Naive B cell (primary cell): Measurements from ENCODE around the gene CRCP. TPM values are rescaled to one million over a fixed set of nuclear protein-coding genes. Genes with fewer than 3 reads are reported as not detected.
"Not testable (repeated sequence)": the region's sequence is repeated elsewhere in the genome, so short reads cannot be mapped to it uniquely, and the experiment has no call there.

ENCODE experiments used
- ATAC-seq, 2 donors: fragments of 150-1000 bp; cut with Tn5 transposase; 2 replicates each; pipeline ENCODE4 v1.10.0; 2021; ENCODE audit warnings: low read depth in 2 of 2, mild to moderate bottlenecking in 2 of 2, moderate library complexity in 2 of 2
- DNase-seq: peaks from one replicate; pipeline ENCODE4 v3.0.0; 2022
- H3K27ac Mint-ChIP-seq, 6 donors: one replicate each; pipeline ENCODE4 v1.8.0; 2020 to 2022; ENCODE audit warnings: mild to moderate bottlenecking in 6 of 6, mixed read lengths in 6 of 6, moderate library complexity in 5 of 6, inconsistent platforms in 2 of 6
- H3K27me3 Mint-ChIP-seq, 3 donors: one replicate each; pipeline ENCODE4 v1.8.0; 2021 to 2022; ENCODE audit warnings: mixed read lengths in 3 of 3, mild to moderate bottlenecking in 1 of 3
- H3K36me3 Mint-ChIP-seq, 2 donors: one replicate each; pipeline ENCODE4 v1.8.0; 2020 to 2022; ENCODE audit warnings: mixed read lengths in 2 of 2, inconsistent platforms in 1 of 2, mild to moderate bottlenecking in 1 of 2
- H3K4me1 Mint-ChIP-seq, 3 donors: one replicate each; pipeline ENCODE4 v1.8.0; 2020 to 2022; ENCODE audit warnings: mixed read lengths in 3 of 3, inconsistent platforms in 1 of 3, mild to moderate bottlenecking in 1 of 3, moderate library complexity in 1 of 3
- H3K4me3 Mint-ChIP-seq, 8 donors: one replicate each; pipeline ENCODE4 v1.8.0; 2020 to 2022; ENCODE audit warnings: mild to moderate bottlenecking in 8 of 8, mixed read lengths in 8 of 8, moderate library complexity in 8 of 8, inconsistent platforms in 2 of 8
- H3K9me3 Mint-ChIP-seq, 7 donors: one replicate each; pipeline ENCODE4 v1.8.0; 2020 to 2022; ENCODE audit warnings: mixed read lengths in 7 of 7, mild to moderate bottlenecking in 5 of 7, inconsistent platforms in 2 of 7, moderate library complexity in 1 of 7
- polyA plus RNA-seq, 6 donors: library from polyadenylated mRNA; unstranded; fragments of 300-500 nt; fragmentation: Illumina TruSeq; gene quantifications; one replicate each; pipeline ENCODE4 v1.2.3, GENCODE V29; 2021; ENCODE audit warnings: low read depth in 6 of 6

CRCP gene
- polyA plus RNA-seq, result 10 to 100 TPM; 12.0 to 44.6 (median 29.8) TPM

DNA sequence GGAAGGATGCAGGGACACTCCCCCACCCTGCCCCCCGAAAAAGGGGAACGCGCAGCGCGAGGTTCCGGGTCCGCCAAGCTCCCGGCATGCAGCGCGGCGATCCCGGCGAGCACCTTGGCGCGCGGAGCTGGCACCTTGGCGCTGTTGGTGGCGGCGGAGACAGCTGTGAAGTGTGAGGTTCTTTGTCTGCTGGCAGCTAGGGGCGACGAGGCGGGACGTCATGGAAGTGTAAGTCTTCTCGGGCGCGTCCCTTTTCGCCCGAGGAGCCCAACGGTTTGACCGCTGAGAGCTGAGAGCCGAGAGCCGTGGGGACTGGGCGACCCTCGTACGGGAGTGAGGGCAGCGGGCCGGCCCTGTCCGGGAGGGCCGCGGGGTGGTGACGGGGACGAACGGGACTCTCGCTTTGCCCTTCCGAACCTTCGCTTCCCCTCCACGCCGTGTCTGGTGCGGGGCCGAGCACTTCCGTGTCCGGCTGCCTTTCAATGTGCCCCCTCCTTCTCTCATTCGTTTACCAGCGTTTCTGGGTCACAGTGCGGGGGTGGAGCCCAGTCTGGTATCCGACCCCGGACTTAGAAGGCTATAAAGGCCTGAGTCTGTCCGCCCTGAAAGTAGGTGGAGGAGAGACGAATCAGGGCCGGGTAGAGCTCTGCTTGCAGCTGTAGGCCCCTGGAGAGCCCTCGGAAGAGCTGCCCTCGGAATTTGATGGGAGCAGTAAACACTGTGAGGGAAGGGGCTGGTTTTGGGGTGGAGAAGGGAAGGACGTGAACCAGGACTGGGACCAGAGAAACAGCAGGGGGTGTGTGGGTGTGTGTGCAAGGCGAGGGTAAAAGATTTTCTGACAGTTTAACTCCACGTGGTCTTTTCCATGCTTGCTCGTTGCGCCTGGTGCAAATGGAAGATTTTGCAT lies at the start of gene CRCP:
Gene CRCP (plus strand): TSS at position 105 of the 907 bp plus-strand sequence. CDS start 116 bp downstream, at position 221.
- Mint-ChIP-seq H3K4me3 (peak within 1 kb of the TSS; percentile 92 to 100 (median 98)), H3K36me3 (no peaks in the 10 kb centered on the region), H3K27ac (peak within 1 kb of the TSS; percentile 95 to 100 (median 98)), H3K4me1 (peaks cover 37 to 54% (median 45%) of the 10 kb centered on the region in 3 donors), H3K9me3 (peaks cover 0 to 2% (median 0%) of the 10 kb centered on the region in 7 donors), H3K27me3 (no peaks in the 10 kb centered on the region)
- DNase-seq (peak; percentile 90), ATAC-seq (peak; percentile 87 to 90)

DNA sequence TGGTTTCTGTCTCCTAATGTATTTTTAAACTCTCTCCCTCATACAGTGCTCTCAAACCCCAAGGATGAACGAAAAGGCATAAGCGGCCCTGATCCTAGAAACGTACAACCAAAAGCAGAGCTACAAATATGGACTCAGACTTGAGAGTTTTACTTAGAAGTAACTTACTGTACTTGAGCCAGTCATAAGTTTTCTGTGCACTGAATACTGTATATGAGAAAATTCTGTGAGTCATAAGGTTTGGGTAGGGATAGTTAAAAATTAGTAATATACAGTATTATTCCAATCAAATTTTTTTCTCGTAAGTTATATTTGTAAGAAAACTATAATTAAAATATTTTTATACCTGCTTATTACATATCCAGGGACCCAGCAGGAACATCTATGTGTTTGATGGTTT lies 44.9 kb upstream of the CRCP start:
- H3K27ac Mint-ChIP-seq, result no peak overlapping the region
- no peak for DNase-seq
- no peak for ATAC-seq
- peaks cover 0 to 12% (median 7%) of the 10 kb centered on the region in 3 donors for H3K27me3 Mint-ChIP-seq
- no peaks in the 10 kb centered on the region for H3K36me3 Mint-ChIP-seq
- H3K4me3 Mint-ChIP-seq, result no peak overlapping the region
- peaks cover 0 to 3% (median 0%) of the 10 kb centered on the region in 3 donors for H3K4me1 Mint-ChIP-seq
- peaks cover 0 to 6% (median 0%) of the 10 kb centered on the region in 7 donors for H3K9me3 Mint-ChIP-seq

DNA sequence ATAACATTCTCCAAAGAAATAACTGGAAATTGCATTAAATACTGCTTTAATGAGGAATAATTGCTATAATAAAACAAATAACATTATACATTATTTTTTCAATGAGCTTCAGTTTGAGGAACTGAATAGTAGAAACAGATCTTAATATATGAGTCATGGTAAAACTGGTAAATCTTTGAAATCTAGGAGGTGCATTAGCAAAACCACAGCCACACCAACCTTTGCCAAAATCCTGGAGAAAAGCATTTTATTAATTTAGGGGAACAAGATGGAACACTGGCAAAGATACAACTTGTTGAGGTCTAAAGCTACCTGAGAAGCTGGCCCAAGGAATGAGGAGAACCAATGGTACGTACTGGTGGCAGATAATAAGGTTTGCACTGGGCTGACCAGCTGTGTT lies 44.4 kb upstream of the CRCP start:
- peaks cover 2 to 5% (median 2%) of the 10 kb centered on the region in 3 donors for H3K4me1 Mint-ChIP-seq
- DNase-seq, result no peak
- peaks cover 0 to 6% (median 0%) of the 10 kb centered on the region in 7 donors for H3K9me3 Mint-ChIP-seq
- no peak for ATAC-seq
- H3K36me3 Mint-ChIP-seq, result no peaks in the 10 kb centered on the region
- H3K27ac Mint-ChIP-seq, result no peak overlapping the region
- peak overlapping the region in 1 of 8 donors; percentile 6 for H3K4me3 Mint-ChIP-seq
- H3K27me3 Mint-ChIP-seq, result peaks cover 0 to 12% (median 7%) of the 10 kb centered on the region in 3 donors

- H3K9me3 Mint-ChIP-seq, DNase-seq, H3K27ac Mint-ChIP-seq, ATAC-seq, H3K36me3 Mint-ChIP-seq, H3K4me3 Mint-ChIP-seq: not testable (repeated sequence)
- Mint-ChIP-seq H3K27me3 (peaks cover 0 to 12% (median 7%) of the 10 kb centered on the region in 3 donors), H3K4me1 (peaks cover 10 to 19% (median 18%) of the 10 kb centered on the region in 3 donors)
Measured at GRCh38 chr7:66072208-66072607, 42.4 kb upstream of the CRCP start.

DNA sequence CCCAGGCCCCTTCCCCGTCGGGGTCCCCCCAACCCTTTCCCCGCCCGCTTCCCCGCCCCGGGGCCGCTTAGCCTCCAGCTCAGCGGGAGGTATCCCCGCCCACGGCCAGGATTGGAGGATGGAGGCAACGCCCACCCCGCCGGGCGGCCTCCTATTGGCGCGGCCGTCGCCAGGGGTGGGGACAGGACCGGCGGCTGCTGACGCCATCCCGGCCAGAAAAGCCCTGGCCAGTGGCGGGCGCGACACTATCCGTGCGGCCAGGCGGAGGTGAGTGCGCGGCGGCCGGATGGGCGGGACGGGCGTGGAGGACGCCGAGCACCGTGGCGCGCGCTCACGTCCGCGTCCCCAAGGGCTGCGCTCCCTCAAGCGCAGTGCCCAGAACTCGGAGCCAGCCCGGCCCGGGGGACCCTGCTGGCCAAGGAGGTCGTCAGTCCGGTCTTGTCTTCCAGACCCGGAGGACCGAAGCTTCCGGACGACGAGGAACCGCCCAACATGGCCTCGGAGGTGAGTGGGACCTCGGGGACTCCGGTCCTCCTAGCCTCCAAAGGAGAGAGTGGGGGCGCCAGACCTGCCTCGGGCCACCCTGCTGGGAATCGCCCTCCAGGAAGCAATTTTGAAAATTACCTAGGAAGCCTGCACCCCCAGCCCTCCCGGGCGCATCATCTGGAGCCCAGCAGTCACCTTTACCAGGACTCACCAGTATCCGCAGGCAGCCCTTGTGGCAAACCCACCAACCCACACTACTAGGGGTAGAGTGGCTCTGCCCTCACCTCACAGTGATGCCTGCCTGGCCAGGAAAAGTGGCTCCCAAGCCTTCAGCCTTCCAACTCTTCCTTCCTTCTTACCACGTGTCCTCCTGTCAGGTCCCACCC lies 38.8 kb upstream of the CRCP start, which contains the start of gene ASL:
Gene ASL (plus strand): TSS at position 230 of the 872 bp plus-strand sequence. CDS start 263 bp downstream, at position 493.
- Mint-ChIP-seq H3K4me3 (peak within 1 kb of the TSS; percentile 80 to 94 (median 90)), H3K27me3 (no peaks in the 10 kb centered on the region)
- peak; percentile 98 for ATAC-seq

GRCh38 chr7:66076462-66077329 lies 38.0 kb upstream of the CRCP start:
- DNase-seq (no peak), ATAC-seq (no peak)
- no peaks in the 10 kb centered on the region for H3K36me3 Mint-ChIP-seq
- peak overlapping the region in 5 of 6 donors; percentile 41 to 85 (median 80) for H3K27ac Mint-ChIP-seq
- H3K9me3 Mint-ChIP-seq, result no peaks in the 10 kb centered on the region
- H3K4me1 Mint-ChIP-seq, result peaks cover 15 to 25% (median 22%) of the 10 kb centered on the region in 3 donors
- no peaks in the 10 kb centered on the region for H3K27me3 Mint-ChIP-seq
- peak overlapping the region; percentile 80 to 94 (median 90) for H3K4me3 Mint-ChIP-seq

More for the DNA sequence above, 38.8 kb upstream of the CRCP start, which contains the start of gene ASL:
- H3K4me1 Mint-ChIP-seq, result peaks cover 15 to 25% (median 22%) of the 10 kb centered on the region in 3 donors
- no peaks in the 10 kb centered on the region for H3K36me3 Mint-ChIP-seq
- no peaks in the 10 kb centered on the region for H3K9me3 Mint-ChIP-seq
- H3K27ac Mint-ChIP-seq, result peak within 1 kb of the TSS; percentile 41 to 85 (median 78)
- peak; percentile 90 for DNase-seq

- Mint-ChIP-seq H3K36me3 (no peaks in the 10 kb centered on the region), H3K4me3 (peak overlapping the region in 3 of 8 donors; percentile 10 to 84 (median 77)), H3K27me3 (no peaks in the 10 kb centered on the region), H3K27ac (peak overlapping the region in 2 of 6 donors; percentile 29 to 81), H3K4me1 (peaks cover 15 to 25% (median 24%) of the 10 kb centered on the region in 3 donors), H3K9me3 (no peaks in the 10 kb centered on the region)
- ATAC-seq, result no peak
- no peak for DNase-seq
Measured at GRCh38 chr7:66078067-66078466, 36.6 kb upstream of the CRCP start.

- Mint-ChIP-seq H3K27ac (no peak overlapping the region), H3K9me3 (no peaks in the 10 kb centered on the region), H3K4me1 (peaks cover 5 to 8% (median 6%) of the 10 kb centered on the region in 3 donors), H3K27me3 (no peaks in the 10 kb centered on the region), H3K36me3 (no peaks in the 10 kb centered on the region), H3K4me3 (no peak overlapping the region)
- DNase-seq (no peak), ATAC-seq (no peak)
Measured at GRCh38 chr7:66082083-66082482, 32.6 kb upstream of the CRCP start.

DNA sequence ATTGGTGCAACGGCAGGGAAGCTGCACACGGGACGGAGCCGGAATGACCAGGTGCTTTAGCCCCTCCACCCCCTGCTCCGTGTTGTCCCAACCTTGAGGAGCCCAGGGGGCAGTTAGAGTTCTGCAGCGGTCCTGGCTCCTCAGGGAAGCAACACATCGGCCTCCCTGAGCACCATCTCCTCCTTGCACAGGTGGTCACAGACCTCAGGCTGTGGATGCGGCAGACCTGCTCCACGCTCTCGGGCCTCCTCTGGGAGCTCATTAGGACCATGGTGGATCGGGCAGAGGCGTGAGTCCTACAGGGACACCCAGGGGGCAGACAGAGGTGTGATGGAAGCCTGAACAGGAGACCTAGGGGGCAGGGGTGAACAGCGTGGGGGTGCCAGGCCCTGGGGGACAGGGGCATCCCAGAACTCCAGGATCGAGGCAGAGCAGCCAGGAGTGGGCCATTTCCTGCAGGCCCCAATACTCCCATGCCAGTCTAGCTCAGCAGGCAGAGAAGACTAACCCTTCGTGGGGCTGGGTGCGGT lies 31.7 kb upstream of the CRCP start:
- H3K4me1 Mint-ChIP-seq, result peaks cover under 1 to 2% (median 2%) of the 10 kb centered on the region in 3 donors
- DNase-seq, result no peak
- H3K36me3 Mint-ChIP-seq, result no peaks in the 10 kb centered on the region
- ATAC-seq, result no peak
- H3K27ac Mint-ChIP-seq, result no peak overlapping the region
- no peaks in the 10 kb centered on the region for H3K9me3 Mint-ChIP-seq
- no peaks in the 10 kb centered on the region for H3K27me3 Mint-ChIP-seq
- H3K4me3 Mint-ChIP-seq, result no peak overlapping the region

- ATAC-seq (no peak), DNase-seq (no peak)
- Mint-ChIP-seq H3K27ac (peak overlapping the region in 1 of 6 donors; percentile 78), H3K4me1 (peaks cover 0 to 2% (median 0%) of the 10 kb centered on the region in 3 donors), H3K27me3 (no peaks in the 10 kb centered on the region), H3K9me3 (no peaks in the 10 kb centered on the region), H3K36me3 (no peaks in the 10 kb centered on the region), H3K4me3 (peak overlapping the region in 1 of 8 donors; percentile 33)
Measured at GRCh38 chr7:66083677-66084076, 31.0 kb upstream of the CRCP start.

- Mint-ChIP-seq H3K36me3 (no peaks in the 10 kb centered on the region), H3K9me3 (no peaks in the 10 kb centered on the region), H3K27ac (peak overlapping the region in 1 of 6 donors; percentile 91), H3K4me1 (no peaks in the 10 kb centered on the region), H3K4me3 (no peak overlapping the region), H3K27me3 (no peaks in the 10 kb centered on the region)
- DNase-seq, result no peak
- ATAC-seq, result no peak
Measured at GRCh38 chr7:66088861-66089838, 25.5 kb upstream of the CRCP start.
